PFSK-1 (cell line): ENCODE measurements around the gene FBXO42.

Source experiments
- FOXP2 ChIP-seq: optimal IDR thresholded peaks from 2 replicates; pipeline ENCODE3; 2011; ENCODE audit warnings: borderline replicate concordance, control low read depth, inconsistent platforms; ENCODE audit not compliant: insufficient read depth; ENCODE audit errors: extremely low read length, extremely low read depth
- POLR2AphosphoS5 ChIP-seq: IDR thresholded peaks from 2 replicates; pipeline ENCODE4 v1.6.1; 2012; ENCODE audit warnings: low read depth, mild to moderate bottlenecking, control low read depth, low read length, moderate library complexity
- TAF1 ChIP-seq: IDR thresholded peaks from 2 replicates; pipeline ENCODE4 v1.6.1; 2012; ENCODE audit warnings: low read length, control low read depth, borderline replicate concordance; ENCODE audit not compliant: insufficient read depth
- TF ChIP-seq, protein P1 (sequence below), 2 experiments: IDR thresholded peaks; 2 replicates each; pipeline versions ENCODE4 v1.6.1 to v1.8.0; 2011 to 2012; ENCODE audit warnings: low read depth in 2 of 2, low read length in 2 of 2, control low read depth in 1 of 2, inconsistent platforms in 1 of 2, mild to moderate bottlenecking in 1 of 2, moderate library complexity in 1 of 2; ENCODE audit not compliant: insufficient read depth in 1 of 2

DNA sequence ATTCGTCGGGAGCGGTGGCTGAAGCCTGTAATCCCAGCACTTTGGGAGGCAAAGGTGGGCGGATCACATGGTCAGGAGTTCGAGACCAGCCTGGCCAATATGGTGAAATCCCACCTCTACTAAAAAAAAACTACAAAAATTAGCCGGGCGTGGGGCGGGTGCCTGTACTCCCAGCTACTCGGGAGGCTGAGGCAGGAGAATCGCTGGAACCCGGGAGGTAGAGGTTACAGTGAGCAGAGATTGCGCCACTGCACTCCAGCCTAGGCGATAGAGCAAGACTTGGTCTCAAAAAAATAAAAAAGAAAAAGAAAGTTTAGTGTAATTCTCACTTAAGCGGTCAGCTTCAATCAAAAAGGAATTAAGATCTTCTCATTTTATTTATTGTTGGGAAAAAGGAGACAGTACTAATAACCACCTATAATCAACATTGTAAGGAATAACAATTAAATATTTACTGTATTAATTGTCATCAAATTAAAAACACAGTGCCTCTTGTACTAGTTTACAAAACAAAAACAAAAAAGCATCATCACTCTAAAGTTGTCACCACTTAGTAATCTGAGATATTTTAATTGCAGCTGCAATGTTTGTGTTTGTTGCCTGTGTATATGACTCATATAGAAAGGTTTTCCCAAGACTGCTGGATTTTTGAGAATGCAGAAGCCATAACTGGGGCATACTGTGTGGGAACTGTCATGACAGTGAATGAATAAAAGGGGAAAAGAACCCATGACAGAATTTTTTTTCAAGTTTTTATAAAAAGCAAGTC, 3.7 kb downstream of the FBXO42 start:
- TF ChIP-seq TAF1 (no peak), POLR2AphosphoS5 (no peak), FOXP2 (no peak)
- TF ChIP-seq, protein P1, sequence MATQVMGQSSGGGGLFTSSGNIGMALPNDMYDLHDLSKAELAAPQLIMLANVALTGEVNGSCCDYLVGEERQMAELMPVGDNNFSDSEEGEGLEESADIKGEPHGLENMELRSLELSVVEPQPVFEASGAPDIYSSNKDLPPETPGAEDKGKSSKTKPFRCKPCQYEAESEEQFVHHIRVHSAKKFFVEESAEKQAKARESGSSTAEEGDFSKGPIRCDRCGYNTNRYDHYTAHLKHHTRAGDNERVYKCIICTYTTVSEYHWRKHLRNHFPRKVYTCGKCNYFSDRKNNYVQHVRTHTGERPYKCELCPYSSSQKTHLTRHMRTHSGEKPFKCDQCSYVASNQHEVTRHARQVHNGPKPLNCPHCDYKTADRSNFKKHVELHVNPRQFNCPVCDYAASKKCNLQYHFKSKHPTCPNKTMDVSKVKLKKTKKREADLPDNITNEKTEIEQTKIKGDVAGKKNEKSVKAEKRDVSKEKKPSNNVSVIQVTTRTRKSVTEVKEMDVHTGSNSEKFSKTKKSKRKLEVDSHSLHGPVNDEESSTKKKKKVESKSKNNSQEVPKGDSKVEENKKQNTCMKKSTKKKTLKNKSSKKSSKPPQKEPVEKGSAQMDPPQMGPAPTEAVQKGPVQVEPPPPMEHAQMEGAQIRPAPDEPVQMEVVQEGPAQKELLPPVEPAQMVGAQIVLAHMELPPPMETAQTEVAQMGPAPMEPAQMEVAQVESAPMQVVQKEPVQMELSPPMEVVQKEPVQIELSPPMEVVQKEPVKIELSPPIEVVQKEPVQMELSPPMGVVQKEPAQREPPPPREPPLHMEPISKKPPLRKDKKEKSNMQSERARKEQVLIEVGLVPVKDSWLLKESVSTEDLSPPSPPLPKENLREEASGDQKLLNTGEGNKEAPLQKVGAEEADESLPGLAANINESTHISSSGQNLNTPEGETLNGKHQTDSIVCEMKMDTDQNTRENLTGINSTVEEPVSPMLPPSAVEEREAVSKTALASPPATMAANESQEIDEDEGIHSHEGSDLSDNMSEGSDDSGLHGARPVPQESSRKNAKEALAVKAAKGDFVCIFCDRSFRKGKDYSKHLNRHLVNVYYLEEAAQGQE (IDR thresholded peaks at IDR 0.05; ENCODE audit: insufficient read depth in 1 of 2, low read depth in 2 of 2, low read length in 2 of 2): no peak
